Fibroblast of mammary gland (primary cell): ENCODE measurements around the gene RPRD2.
"Not testable (repeated sequence)": the region's sequence is repeated elsewhere in the genome, so short reads cannot be mapped to it uniquely, and the experiment has no call there.

Experiments
- DNase-seq: peaks from one replicate; pipeline ENCODE4 v3.0.0-alpha.2; 2010; ENCODE audit warnings: low read depth
- H3K4me3 ChIP-seq: 2 replicates; pipeline ENCODE4 v1.5.1; 2011; ENCODE audit warnings: low read depth, mild to moderate bottlenecking, low read length, moderate library complexity; ENCODE audit not compliant: control insufficient read depth
- TF ChIP-seq, protein P1 (sequence below): conservative IDR thresholded peaks from 2 replicates; pipeline ENCODE4 v1.5.1; 2011; ENCODE audit warnings: low read depth, low read length, inconsistent platforms; ENCODE audit not compliant: control insufficient read depth, insufficient read depth

The RPRD2 gene

DNA sequence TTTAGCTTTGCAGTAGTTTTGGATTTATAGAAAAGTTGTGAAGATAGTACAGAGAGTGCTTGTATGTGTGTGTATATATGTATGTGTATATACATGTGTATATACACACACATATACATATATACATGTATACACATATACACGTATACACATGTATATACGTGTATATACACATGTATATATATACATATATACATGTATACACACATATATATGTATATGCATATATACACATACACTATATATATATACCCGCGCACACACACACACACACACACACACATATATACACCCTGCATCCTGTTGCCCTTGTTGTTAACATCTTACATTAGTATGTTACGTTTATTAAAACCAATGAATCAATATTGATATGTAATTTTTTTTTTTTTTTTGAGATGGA is 24.3 kb downstream of the RPRD2 start:
- no peak overlapping the region for H3K4me3 ChIP-seq
- TF ChIP-seq, protein P1, sequence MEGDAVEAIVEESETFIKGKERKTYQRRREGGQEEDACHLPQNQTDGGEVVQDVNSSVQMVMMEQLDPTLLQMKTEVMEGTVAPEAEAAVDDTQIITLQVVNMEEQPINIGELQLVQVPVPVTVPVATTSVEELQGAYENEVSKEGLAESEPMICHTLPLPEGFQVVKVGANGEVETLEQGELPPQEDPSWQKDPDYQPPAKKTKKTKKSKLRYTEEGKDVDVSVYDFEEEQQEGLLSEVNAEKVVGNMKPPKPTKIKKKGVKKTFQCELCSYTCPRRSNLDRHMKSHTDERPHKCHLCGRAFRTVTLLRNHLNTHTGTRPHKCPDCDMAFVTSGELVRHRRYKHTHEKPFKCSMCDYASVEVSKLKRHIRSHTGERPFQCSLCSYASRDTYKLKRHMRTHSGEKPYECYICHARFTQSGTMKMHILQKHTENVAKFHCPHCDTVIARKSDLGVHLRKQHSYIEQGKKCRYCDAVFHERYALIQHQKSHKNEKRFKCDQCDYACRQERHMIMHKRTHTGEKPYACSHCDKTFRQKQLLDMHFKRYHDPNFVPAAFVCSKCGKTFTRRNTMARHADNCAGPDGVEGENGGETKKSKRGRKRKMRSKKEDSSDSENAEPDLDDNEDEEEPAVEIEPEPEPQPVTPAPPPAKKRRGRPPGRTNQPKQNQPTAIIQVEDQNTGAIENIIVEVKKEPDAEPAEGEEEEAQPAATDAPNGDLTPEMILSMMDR = no peak

DNA sequence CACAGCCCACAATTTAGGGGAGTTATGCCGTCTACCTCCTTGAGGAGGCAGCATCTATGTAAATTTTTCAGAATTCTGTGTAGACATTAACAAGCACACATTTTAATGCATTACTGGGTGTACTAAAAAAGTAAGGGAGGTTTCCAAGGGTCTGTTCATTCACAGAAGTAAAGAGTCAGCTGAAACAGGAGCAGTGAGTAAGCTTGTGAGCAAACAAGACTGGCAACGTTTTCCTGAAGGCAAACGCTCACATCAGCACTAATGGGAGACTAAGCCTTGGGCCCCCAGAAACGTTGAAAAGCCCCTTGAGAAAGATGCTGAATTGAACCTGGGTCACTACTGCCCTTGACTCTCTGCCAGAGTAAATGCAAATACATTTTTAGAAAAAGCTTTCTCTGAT is 25.7 kb downstream of the RPRD2 start:
- DNase-seq = peak; percentile 12
- TF ChIP-seq, protein P1 = no peak
- H3K4me3 ChIP-seq = no peak overlapping the region

More for the DNA sequence above, 24.3 kb downstream of the RPRD2 start:
- DNase-seq = no peak

DNA sequence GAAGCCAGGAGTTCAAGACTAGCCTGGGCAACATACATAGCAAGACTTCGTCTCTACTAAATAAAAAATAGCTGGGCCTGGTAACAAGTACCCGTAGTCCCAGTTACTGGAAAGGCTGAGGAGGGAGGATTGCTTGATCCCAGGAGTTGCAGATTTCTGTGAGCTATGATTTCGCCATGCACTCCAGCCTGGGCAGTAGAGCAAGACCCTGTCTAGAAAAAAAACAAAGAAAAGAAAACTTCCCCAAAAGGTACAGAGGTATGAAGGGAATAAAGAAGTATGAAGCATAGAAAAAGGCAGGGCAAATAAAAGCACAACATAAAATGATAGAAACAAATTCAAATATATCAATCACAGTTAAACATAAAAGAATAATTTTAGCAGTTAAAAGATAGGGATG is 28.7 kb downstream of the RPRD2 start:
- TF ChIP-seq, protein P1 = no peak
- DNase-seq = no peak
- H3K4me3 ChIP-seq = no peak overlapping the region

DNA sequence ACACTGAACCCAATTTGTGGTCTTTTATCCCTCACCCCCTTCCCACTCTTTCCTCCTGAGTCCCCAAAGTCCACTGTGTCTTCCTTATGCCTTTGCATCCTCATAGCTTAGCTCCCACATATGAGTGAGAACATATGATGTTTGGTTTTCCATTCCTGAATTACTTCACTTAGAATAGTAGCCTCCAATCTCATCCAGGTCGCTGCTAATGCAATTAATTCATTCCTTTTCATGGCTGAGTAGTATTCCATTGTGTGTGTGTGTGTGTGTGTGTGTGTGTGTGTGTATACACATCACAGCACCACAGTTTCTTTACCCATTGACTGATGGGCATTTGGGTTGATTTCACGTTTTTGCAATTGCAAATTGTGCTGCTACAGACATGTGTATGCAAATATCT is 31.2 kb downstream of the RPRD2 start:
- not testable (repeated sequence) for DNase-seq, H3K4me3 ChIP-seq

DNA sequence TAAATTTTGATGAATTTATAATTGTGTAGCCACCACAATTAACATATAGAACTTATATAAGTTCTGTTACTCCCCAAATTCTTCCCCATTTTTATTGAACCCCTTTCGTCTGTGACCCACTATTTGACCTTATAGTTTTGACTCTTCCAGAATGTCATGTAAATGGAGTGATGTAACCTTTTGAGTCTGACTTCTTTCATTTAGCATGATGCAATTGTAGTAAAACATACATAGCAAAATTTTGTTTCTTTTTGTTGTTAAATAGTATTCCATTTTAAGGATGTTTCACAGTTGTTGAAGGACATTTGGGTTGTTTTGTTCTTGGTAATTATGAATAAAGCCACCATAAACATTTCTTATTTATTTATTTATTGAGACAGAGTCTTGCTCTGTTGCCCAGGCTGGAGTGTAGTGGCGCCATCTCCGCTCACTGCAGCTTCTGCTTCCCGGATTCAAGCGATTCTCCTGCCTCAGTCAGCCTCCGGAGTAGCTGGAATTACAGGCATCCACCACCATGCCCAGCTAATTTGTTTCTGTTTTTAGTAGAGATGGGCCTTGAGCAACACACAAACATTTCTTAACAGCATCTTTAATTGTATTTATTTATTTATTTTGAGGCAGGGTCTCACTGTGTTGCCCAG is 33.6 kb downstream of the RPRD2 start:
- TF ChIP-seq, protein P1 = no peak
- DNase-seq = no peak
- no peak overlapping the region for H3K4me3 ChIP-seq

DNA sequence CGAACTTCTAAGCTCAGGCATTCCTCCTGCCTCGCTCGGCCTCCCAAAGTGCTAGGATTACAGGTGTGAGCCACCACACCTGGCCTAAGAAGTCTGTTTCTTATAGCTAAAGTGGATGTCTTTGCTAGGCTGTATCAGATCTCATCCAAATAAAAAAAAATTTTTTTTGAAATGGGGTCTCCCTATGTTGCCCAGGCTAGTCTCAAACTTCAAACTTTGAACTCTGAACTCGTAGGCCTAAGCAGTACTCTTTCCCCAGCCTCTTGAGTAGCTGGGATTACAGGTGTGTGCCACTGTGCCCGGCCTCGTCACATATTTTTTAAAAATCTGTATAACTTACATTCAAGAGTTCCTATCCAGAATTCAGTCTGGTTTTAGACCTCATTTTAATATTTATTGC is 40.5 kb downstream of the RPRD2 start:
- DNase-seq = no peak
- TF ChIP-seq, protein P1 = no peak
- no peak overlapping the region for H3K4me3 ChIP-seq

DNA sequence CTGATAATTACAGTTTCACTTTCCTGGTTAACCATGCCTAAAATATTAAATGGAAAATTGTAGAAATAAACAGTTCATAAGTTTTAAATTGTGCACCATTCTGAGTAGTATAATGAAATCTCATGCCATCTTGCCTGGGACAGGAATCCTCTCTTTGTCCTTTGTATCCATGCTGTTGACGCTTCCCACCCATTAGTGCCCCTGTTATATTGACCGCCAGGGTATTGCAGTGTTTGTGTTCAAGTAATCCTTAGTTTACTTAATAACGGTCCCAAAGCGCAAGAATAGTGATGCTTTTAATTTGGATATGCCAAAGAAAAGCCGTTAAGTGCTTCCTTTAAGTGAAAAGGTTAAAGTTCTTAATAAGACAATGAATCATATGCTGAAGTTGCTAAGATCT is 41.7 kb downstream of the RPRD2 start:
- TF ChIP-seq, protein P1 = no peak
- H3K4me3 ChIP-seq = no peak overlapping the region
- DNase-seq = no peak
